Islet of Langerhans (tissue), 1 donor: ENCODE results near the gene ANO4.

Experiments used
- FAIRE-seq: peaks from one replicate; lab custom pipeline; 2011; peaks lifted over from hg19 to GRCh38; lab: Jason Lieb, UNC

Gene ANO4

DNA sequence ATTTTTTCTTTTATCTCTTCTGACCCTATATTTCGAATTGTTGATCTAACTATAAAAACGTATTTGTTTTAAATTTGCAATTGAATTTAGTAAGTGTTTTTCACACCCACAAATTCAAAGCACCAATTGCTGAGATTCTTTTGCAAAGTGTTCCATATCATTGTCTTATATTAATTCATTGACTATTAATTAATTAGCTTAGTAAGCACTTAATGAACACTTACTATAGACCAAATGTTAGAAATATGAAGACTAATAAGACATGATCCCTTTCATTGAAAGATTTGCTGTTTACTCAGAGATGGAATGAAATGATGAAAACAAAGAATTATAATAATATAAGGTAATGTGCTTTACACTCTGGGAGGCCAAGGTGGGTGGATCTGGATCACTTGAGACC lies 14.2 kb downstream of the ANO4 start:
- no peak for FAIRE-seq

DNA sequence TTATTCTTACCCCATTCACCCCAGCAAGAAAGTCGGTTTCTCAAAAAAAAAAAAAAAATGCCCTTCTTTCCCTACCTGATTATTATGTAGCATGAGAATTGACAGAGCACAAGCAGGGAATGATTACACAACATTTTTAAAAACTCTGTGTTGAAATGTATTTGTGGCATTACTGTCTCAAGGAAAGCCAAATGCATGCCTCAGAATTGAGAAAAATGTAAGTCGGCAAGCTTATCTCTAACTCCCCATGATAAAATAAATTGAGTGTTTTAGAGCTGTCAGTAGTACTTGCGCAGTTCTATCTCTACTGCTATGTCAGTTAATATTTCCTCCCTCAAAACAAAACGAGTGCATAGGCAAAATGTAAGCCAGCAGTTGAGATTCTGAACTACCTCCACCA lies 25.7 kb downstream of the ANO4 start:
- no peak for FAIRE-seq

DNA sequence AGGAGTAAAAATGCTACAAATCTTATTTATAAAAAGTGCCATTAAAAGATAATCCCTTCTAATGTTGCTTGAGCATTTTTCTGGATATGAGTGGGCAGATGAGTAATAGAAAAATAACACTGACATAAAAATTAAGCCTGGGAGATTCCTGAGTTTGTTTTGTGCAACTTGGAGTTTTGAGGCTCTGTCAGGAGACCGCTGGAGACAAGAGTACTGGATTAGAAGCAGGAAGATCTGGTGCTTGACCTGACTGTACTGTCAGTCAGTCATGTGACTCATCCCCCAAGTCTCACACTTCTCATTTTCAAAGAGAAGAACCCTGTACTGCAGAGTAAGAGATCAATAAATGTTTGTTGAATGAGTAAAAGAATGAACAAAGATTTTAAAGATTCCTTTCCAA lies 29.4 kb downstream of the ANO4 start:
- FAIRE-seq, result no peak

DNA sequence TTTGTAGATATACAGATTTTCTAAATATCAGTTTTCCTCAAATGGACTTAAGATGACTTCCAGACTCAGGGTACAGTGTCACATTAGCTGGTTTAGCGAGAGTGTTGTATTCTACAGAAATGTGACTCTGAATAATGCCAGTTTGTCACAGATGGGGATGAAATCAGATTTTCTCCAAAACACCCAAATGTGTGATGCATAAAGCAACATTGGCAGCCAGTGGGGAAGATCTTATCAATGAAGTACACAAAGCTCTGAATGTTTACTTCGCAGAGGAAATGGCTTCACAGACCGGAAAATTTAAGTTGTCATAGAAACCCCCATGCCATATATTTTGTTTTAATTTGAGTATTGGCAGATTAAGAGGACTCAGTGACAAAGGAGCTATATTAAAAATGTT lies 29.9 kb downstream of the ANO4 start:
- FAIRE-seq, result no peak

DNA sequence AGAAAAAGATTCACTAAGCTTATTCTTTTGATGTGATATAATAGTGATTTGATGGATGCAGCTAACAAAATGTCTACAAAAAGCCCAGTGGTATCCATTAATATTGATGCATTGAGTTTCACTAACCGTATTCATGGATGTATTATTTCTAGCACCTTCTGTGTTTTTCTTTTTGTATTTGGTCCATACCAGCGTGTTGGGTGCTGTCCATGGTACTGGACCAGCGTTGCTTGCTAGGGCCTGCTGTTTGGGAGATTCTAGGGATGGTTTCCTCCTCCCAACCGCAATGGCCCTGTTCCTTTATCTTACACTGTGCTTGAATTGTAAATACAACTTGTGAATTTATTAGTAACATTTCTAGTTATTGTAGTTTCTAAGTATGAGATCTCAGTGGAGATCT lies 31.7 kb downstream of the ANO4 start:
- no peak for FAIRE-seq

DNA sequence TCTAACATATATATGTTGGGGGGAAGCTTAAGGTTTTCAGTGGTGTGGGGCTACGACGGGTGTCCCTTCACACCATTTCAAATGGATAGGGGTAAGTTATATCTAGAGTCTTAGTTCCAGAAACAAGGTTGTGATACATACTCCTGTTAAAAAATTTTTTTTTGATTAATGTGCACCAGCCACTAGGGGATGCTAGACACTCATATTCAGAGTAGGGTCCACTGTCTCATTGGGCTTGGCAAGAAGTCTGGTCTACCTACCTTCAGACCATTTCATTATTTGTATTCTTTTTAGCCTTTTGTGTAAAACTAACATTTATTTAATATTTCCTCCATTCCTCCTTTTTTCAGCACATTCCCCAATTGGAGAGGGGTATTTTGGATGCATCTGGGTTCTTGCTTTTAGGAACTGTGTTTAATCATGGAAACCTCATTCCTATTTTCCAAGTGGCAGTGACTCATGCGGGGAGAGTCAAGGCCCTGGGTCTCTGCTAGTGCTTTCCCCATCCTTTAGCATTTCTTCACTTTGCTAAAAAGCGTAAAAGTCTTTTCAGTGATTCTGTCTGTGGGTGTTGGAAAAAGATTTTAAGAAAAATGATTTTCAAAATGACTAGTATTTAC lies 33.4 kb downstream of the ANO4 start:
- FAIRE-seq, result peak; percentile 93

DNA sequence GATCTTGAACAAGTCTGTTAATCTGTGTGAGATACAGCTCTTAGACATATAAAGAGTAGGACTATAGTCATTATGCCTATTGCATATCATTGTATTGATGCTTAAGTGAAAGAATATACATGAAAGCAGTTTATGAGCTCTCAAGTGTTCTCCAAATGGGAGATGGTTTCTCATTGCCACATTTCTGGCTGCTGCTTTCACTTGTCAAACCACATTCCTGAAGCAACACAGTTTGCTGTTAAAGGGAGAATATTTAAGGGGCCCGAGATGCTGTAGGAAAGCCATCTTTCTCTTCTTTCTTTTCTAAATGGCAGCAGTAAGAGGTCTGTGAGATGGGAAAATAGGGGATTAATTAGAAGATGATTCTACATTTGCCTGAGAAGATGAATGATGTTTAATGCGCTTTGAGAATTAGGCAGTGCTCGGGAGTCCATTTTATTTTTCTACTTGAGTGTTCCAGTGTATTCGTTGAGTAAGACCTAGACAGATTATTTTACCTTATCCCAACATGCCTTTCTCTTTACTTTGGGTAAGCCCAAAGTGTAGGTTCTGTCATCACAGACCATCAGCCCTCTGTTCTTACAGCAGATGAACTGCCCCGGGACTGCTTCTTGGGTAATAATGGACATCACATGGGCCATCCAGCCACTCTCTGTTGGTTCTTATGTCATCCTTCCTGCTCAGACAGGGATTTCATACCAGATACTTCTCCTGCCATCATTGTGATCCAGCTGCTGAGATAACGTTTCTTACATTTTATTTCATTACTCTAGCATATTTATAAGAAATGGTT lies 35.6 kb downstream of the ANO4 start:
- FAIRE-seq, result no peak

DNA sequence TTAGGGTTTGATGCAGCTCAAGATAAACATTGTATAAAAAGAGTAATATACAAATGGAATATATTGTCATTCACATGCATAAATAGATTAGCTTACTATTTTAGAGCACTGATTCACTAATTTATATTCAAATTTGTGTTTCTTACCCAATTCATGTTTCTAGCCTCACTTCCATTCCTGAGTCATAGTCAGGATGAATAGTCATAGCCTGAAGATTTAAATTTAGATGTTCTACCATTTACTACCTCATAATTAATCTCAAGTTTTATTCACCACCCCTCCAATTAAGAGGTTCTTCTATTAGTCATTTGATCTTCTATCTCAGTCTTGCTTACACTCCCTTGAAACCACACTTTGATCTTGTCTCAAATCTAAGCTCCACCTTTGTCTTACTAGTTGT lies 38.7 kb downstream of the ANO4 start:
- FAIRE-seq, result no peak

DNA sequence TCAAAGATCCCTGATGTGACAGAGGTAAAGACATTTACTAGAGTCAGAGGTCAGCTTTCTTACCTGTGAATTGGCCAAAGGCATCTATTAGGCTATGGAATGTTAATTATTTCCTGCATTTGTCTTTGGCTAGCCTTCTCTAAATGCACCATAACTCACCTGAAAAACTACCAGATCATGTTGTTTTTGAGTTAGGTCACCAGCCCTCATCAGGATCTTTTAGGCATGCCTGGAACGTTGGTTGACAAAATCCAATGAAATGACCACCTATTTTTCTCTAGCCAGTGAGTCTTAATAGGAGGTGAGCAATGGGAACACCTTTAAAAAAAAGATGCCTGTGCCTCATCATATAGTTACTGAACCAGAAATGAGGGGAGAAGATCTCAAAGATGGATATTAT lies 46.2 kb downstream of the ANO4 start:
- no peak for FAIRE-seq

DNA sequence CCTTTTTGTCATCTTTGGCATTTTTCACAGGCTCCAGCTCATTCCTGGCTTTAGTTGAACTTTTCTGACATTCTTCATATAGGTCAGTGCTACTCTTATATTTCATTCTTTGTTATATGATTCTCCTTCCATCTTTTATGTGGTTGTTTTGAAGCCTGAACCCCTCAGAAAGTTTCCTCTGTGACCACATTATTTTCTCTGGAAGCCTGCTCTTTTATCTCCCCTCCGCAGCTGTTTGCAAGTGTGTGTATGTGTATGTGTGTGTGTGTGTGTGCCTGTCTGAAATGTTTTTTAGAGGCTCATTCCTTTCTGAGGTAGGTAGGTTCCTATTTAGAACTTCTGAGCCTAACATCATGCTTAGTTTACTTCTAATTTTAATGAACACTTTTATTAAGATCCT lies 47.6 kb downstream of the ANO4 start:
- FAIRE-seq, result no peak

DNA sequence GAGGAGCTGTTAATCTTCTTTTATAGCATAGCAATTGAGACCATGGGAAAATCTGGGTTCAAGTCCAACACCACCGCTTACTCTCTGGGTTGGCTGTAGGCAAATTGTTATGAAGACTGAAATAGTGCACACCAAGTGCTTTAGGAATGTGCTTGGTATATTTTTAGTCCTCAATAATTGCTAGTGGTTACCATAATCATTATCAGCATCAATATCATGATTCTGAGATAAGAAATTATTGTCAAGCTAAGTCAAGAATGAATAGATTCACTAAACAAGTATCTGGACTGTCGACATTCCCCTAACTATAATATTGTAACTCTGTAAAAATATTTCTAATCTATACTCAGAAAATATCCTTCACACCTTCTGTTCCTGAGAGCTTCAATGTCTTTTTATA lies 48.5 kb downstream of the ANO4 start:
- no peak for FAIRE-seq

DNA sequence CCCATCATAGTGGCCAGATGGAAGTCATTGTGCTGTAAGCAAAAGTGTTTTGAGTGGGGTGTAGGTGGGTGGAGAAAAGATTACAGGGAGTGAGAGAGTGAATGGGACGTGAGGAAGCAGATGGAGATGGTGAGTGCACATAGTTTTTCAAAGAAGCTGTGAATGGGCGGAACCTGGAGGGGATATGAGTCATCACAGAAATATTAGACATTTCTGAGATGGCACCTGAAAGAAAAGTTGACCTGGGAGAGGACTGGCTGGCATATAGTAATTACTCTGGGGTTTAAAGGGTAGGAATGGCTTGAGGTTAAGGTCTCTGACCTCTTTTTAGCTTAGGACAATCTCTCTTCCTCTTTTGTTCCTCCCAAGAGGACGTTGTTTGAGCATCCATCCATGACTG lies 50.5 kb downstream of the ANO4 start:
- FAIRE-seq, result no peak

DNA sequence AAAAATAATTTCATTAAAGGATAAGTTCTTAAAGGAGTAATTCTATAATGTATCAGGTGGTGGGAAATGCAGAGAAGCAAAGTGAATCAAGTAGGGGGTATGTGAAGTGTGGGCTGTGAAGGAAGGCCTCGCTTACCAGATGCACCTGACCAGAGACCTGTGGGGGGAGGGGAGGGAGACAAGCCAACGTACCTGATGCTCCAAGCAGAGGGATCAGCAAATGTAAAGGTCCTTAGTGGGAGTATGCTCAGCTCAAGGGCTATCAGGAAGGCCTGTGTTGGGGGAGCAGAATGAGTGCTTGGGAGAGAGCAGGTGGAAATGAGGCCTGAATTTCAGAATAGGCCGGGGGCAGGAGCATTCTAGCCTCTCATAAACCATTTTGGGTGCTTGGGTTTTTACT lies 57.1 kb downstream of the ANO4 start:
- no peak for FAIRE-seq

DNA sequence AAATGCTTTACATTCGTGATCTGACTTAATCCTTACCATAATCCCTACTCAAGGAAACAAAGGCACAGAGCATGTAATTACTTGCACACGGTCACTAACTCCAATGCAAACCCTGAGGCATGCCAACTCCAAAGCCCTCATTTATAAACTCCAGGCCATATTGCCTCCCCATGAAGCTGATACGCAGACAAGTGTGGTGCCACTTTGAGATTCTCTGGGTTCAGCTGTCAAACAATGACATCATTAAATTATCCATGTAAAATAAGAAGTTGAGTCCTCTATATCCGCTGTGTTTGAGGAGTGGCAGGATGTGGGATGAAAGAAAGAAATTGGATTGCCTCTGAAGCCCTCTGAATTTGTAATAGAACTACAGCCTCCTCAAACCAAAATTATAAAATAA lies 62.8 kb downstream of the ANO4 start:
- FAIRE-seq, result no peak

DNA sequence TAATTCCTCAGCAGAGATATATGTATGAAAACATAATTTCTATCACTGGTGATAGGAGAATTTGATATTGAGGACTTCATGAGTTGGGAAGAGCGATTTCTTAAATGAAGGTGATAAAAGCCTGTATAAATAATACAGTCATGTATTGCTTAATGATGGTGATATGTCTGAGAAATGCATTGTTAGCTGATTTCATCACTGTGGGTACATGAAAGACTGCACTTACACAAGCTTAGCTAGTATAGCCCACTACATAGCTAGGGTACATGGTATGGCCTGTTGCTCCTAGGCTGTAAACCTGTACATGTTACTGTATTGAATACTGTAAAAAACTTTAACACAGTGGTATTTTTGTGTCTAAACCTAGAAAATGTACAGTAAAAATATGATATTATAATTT lies 63.4 kb downstream of the ANO4 start:
- FAIRE-seq, result no peak

DNA sequence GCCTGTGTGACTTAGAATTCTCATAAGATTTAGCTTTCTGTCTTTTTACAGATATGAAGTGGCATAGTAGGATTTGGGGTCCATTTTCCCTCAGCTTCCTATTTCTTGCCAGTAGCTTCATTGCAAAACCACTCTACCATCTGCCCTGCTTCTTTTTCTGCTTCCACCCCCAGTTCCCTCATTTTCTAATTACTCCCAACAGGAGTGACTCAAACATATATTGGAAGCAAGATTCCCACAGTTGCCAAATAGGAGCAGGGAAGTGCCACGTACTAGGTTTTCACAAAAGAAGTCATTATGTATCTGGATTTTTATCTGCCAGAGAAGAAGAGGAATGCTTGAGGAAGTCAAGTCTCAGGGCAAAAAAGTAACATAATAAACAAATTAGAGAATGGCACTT lies 64.1 kb downstream of the ANO4 start:
- FAIRE-seq, result no peak

DNA sequence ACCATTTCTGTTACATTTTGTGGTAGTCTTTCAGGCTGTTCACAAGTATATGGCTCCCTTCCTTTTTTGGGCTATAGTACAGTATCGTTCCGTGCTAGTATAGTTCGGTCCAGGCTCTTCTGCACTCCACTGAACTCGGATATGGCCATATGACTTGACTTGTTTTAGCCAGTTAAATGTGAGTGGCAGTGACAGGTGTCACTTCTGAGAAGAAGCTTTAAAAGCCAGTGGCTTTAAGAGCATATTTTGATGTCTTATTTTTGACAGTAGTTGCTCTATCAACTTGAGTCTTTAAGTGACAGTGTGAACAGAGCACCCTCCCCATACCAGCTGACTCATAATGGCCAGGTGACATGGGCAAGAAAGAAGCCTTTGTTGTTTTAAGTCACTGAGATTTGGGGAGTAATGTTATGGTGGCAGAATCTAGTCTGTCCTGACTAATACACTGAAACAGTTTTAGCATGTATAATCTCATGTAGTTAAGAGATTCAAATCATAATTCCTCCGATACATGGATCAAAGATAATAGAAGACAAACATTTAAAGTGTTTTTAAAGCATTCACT lies 64.6 kb downstream of the ANO4 start:
- FAIRE-seq, result no peak

DNA sequence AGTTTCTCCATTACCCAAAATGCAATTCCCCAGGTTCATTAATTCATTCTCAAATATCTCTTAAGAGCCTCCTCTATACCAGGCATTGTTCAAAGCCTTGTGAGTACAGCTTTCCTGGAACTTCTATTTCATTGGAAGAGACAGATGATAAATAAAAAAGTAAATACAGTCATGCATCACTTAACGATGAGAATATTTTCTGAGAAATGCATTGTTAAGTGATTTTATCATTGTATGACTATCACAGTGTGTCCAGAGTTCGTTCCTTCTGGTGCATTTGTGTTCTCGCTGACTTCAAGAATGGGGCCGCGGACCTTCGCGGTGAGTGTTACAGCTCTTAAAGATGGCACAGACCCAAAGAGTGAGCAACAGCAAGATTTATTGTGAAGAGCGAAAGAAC lies 66.0 kb downstream of the ANO4 start:
- no peak for FAIRE-seq

DNA sequence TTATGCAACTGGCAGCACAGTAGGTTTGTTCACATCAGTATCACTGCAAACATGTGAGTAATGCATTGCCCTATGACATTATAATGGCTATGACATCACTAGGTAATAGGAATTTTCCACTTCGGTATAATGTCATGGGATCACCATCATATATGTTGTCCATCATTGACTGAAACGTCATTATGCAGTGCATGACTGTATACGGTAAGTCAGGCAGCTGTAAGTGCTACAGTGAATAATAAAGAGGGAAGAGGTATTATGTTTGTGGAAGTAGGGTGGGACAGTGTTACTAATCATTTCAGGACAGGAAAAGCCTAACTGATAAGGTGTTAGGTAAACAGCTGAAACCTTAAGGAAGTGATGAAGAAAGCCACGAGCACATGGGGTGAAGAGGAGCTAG lies 68.1 kb downstream of the ANO4 start:
- no peak for FAIRE-seq

DNA sequence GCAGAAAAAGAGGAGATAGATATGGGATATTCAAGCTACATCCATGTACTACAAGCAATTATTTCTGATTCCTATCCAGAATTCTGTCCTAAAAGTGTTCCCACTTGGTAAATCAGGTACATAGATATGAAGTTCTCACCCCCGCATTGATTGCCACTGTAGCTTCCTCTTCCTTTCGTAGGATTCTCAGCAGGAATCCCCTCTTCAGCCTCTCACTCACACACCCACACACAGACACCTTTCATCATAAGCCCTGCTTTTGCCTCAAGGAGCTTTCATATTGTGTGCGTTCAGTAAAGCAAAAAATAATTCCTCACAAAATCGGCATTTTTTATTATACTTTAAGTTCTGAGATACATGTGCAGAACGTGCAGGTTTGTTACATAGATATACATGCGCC lies 69.8 kb downstream of the ANO4 start:
- FAIRE-seq, result no peak

DNA sequence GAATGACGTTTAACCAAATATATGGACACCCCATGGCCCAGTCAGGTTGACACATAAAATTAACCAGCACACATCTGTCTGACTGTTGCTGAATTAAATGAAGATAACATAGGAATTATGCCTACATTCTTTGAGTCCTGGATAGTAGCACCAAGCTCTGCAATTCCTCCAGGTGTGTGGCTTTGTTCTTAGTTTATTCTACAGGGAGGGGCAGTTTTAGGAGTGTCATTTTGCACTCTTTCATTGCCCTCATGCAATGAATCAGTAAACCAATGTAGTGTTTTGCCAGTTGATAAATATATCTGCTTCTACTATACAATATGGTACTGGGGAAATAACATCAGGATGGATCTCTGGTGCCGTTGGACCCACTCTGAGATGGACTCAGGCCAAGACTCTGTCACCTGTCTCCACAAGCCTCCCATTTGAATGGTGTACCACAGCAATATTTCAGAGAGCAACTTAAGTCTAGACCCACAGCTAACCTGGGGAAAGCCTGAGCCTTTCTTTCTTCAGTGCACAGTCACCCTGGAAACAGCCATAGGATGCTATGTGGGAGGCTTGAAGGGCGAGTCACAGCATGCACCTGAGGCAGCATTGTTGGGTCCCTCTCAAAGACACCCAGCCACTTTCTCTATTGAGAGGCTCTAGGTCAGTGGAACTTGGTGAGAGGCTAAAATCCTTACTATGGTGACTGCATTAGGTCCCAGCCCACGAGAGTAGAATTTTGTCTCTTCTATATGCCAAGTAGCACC lies 73.2 kb downstream of the ANO4 start:
- FAIRE-seq, result no peak

DNA sequence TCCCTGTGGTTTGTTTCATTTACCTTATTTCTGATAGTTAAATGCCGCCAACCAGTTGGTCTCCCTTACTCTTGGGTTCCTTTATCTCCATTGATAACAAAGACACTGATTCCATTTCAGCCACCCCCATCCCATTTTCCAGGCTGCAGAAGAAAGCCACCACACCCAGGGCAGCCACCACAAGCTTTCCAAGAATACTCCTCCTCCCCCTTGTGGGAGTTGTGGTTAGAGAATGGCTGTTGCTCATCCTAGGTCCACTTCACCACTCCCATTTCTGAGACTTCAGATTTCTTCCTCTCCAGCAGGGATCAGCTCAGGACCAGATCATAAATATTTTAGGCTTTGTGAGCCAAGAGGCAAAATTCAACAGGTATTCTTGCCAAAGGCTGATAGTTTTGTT lies 73.9 kb downstream of the ANO4 start:
- FAIRE-seq, result no peak

DNA sequence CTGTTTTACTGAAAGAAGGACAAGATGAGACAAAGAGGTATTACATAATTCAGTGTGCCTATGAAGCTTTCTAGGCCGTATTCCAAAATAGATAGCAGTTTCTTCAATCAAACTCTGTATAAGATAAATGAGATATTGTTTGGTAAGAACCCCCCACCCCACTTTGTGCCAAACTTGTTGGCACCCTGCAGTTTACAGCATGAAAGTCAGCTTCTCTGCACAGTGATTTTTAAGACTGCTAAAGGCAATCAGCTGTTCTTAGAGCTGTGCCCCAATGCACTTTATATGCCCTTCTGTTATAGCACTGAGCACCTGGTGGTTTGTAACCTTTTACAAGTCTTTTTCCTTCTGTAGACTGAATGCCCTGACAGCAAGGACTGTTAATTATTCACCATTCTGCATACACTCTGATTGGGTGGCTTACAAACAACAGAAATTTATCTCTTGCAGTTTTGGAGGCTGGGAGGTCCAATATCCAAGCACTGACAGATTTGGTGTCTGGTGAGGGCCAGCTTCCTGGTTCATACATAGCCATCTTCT lies 76.7 kb downstream of the ANO4 start:
- no peak for FAIRE-seq
